ENCODE measurements around the gene DCDC2C.

DCDC2C gene

DNA sequence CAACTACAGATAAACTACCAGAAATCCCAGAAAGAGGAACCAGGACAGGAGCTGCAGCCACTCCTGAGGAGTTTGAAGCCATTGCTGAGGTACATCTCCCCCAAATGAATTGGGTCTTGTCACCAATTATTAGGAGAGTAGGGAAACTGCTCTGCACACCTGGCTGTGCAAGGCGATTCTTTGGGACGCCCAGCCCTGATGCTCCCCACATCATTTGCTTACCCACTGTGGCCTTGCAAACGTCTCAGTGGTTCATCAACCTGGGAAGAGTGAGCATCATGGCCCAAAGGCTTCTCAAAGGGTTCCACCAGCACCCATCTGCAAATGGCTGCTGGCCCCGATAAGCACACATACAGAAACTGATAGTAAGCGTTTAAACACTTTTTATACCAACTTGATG, 21.8 kb upstream of the DCDC2C start:
- TF ChIP-seq SIN3A (IDR thresholded peaks at IDR 0.05; ENCODE audit: borderline replicate concordance, insufficient read depth, low read length) (no peak), FOXP2 (optimal IDR thresholded peaks at IDR 0.05; ENCODE audit: borderline replicate concordance, extremely low read depth, extremely low read length, insufficient read depth) (no peak), TAF1 (IDR thresholded peaks at IDR 0.05; ENCODE audit: borderline replicate concordance, insufficient read depth, low read length) (no peak), POLR2AphosphoS5 (IDR thresholded peaks at IDR 0.05; ENCODE audit: low read depth, low read length) (no peak)
- TF ChIP-seq, protein P1, sequence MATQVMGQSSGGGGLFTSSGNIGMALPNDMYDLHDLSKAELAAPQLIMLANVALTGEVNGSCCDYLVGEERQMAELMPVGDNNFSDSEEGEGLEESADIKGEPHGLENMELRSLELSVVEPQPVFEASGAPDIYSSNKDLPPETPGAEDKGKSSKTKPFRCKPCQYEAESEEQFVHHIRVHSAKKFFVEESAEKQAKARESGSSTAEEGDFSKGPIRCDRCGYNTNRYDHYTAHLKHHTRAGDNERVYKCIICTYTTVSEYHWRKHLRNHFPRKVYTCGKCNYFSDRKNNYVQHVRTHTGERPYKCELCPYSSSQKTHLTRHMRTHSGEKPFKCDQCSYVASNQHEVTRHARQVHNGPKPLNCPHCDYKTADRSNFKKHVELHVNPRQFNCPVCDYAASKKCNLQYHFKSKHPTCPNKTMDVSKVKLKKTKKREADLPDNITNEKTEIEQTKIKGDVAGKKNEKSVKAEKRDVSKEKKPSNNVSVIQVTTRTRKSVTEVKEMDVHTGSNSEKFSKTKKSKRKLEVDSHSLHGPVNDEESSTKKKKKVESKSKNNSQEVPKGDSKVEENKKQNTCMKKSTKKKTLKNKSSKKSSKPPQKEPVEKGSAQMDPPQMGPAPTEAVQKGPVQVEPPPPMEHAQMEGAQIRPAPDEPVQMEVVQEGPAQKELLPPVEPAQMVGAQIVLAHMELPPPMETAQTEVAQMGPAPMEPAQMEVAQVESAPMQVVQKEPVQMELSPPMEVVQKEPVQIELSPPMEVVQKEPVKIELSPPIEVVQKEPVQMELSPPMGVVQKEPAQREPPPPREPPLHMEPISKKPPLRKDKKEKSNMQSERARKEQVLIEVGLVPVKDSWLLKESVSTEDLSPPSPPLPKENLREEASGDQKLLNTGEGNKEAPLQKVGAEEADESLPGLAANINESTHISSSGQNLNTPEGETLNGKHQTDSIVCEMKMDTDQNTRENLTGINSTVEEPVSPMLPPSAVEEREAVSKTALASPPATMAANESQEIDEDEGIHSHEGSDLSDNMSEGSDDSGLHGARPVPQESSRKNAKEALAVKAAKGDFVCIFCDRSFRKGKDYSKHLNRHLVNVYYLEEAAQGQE (IDR thresholded peaks at IDR 0.05; ENCODE audit: insufficient read depth in 1 of 2, low read depth in 2 of 2, low read length in 2 of 2), result no peak

GRCh38 chr2:3682811-3683210, 20.6 kb upstream of the DCDC2C start:
- TF ChIP-seq SIN3A (IDR thresholded peaks at IDR 0.05; ENCODE audit: borderline replicate concordance, insufficient read depth, low read length) (no peak), FOXP2 (optimal IDR thresholded peaks at IDR 0.05; ENCODE audit: borderline replicate concordance, extremely low read depth, extremely low read length, insufficient read depth) (no peak), TAF1 (IDR thresholded peaks at IDR 0.05; ENCODE audit: borderline replicate concordance, insufficient read depth, low read length) (no peak), POLR2AphosphoS5 (IDR thresholded peaks at IDR 0.05; ENCODE audit: low read depth, low read length) (no peak)
- TF ChIP-seq, protein P1 (IDR thresholded peaks at IDR 0.05; ENCODE audit: insufficient read depth in 1 of 2, low read depth in 2 of 2, low read length in 2 of 2), result no peak

DNA sequence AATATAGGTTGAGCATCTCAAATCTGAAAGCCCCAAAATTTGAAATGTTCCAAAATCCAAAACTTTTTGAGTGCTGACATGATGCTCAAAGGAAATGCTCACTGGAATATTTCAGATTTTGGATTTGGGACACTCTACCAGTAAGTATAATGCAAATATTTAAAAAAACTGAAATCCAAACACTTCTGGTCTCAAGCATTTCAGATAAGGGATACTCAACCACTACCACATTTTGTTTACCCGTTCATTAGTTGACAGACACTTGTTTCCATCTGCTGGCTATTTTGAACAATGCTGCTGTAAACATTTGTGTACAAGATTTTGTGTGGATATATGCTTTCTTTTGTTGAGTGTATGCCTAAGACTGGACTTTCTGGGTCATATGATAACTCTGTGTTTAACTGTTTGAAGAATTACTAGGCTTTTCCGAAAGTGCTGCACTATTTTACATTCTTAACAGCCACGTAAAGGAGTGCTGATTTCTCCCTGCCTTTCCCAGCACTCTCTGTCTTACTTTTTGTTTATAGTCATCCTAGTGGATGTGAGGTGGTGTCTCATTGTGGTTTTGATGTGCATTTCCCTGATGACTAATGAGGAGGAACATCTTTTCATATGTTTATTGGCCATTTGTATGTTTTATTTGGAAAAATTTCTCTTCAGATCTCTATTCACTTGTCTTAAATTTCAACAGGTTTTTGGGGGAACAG, 19.5 kb upstream of the DCDC2C start:
- TF ChIP-seq SIN3A (IDR thresholded peaks at IDR 0.05; ENCODE audit: borderline replicate concordance, insufficient read depth, low read length) (no peak), TAF1 (IDR thresholded peaks at IDR 0.05; ENCODE audit: borderline replicate concordance, insufficient read depth, low read length) (no peak), FOXP2 (optimal IDR thresholded peaks at IDR 0.05; ENCODE audit: borderline replicate concordance, extremely low read depth, extremely low read length, insufficient read depth) (no peak), POLR2AphosphoS5 (IDR thresholded peaks at IDR 0.05; ENCODE audit: low read depth, low read length) (no peak)
- TF ChIP-seq, protein P1 (IDR thresholded peaks at IDR 0.05; ENCODE audit: insufficient read depth in 1 of 2, low read depth in 2 of 2, low read length in 2 of 2), result no peak

DNA sequence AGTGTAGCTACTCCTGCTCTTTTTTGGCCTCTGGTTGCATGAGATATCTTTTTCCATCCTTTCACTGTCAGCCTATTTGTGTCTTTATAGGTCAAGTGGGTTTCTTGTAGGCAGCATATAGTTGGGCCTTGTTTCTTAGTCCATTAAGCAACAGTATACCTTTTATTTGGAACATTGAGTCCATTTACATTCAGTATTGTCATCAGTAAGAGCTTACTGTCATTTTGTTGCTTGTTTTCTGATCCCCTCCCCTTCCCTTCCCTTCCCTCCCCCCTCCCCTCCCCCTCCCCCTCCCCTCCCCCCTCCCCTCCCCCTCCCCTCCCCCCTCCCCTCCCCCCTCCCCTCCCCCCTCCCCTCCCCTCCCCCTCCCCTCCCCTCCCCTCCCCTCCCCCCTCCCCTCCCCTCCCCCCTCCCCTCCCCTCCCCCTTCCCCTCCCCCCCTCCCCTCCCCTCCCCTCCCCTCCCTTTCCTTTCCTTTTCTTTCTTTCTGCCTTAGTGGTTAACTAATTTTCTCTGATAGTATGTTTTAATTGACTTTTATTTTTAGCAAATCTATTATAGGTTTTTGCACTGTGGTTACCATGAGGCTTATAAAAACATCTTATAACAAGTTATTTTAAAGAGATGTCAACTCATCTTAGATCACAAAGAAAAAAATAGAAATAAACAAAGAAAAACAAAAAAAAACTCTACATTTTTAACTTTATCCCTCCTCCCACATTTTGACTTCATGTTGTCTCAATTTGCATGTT, 13.2 kb upstream of the DCDC2C start:
- TF ChIP-seq, protein P1 (IDR thresholded peaks at IDR 0.05; ENCODE audit: insufficient read depth in 1 of 2, low read depth in 2 of 2, low read length in 2 of 2), result no peak
- TF ChIP-seq TAF1 (IDR thresholded peaks at IDR 0.05; ENCODE audit: borderline replicate concordance, insufficient read depth, low read length) (no peak), POLR2AphosphoS5 (IDR thresholded peaks at IDR 0.05; ENCODE audit: low read depth, low read length) (no peak)

Measured in PFSK-1 (cell line).